GM19239 (cell line): ENCODE measurements around the gene CFL1.
A peak's percentile ranks its signal among the peaks of the same experiment; 100 is the strongest.

ENCODE experiments used
- DNase-seq: peaks from one replicate; pipeline ENCODE4 v3.0.0; 2011; ENCODE audit warnings: low spot score; ENCODE audit not compliant: insufficient read length
- FAIRE-seq: peaks from 2 replicates; lab custom pipeline; 2011; peaks lifted over from hg19 to GRCh38; lab: Jason Lieb, UNC

The CFL1 gene

DNA sequence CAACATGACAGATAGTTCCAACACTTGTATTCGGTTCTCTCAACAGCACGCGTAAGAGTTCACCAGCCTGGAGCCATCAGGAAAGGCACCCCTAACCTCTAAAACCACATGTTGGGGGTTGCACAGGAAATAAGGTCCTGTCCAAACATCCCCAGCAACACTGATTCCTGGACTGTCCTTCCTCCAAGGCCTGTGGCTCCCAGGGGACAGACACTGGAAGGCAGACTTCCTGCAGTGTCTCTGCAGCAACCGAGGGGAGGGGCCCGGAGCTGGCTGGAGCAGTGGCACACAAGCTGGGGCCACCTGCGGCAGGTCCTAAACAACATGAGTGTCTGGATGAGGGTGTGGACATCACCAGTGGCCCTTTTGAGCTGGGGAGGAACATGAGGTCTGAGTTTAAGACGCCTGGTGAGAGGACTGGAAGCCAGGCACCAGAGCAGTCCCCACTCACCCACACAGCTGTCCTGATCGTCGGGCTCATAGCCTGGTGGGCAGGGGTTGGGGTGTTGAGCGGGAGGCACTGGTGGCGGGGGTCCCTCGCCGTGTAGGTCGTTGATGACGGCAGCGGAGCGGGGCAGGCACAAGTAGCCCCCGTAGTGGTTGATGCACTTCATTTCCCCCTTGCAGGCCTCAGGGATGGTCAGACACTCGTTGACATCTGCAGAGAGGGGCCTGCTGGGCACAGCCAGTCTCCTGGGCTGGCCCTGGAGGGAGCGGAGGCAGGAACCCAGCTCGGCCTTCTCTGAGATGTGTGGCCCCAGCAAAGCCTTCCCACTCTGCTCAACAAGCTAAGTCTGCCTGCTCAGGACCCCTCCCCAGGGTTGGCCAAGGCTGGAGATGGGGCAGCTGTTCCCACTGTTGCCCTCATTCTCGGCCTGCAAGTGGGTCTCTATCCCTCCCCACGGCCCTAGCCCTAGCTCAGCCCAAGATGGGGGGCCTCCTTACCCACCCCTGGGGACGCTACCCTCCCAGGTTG, 13.0 kb upstream of the CFL1 start:
- DNase-seq (no peak), FAIRE-seq (no peak)

- FAIRE-seq (no peak), DNase-seq (no peak)
Observed at GRCh38 chr11:65870307-65870658, 12.3 kb upstream of the CFL1 start.

DNA sequence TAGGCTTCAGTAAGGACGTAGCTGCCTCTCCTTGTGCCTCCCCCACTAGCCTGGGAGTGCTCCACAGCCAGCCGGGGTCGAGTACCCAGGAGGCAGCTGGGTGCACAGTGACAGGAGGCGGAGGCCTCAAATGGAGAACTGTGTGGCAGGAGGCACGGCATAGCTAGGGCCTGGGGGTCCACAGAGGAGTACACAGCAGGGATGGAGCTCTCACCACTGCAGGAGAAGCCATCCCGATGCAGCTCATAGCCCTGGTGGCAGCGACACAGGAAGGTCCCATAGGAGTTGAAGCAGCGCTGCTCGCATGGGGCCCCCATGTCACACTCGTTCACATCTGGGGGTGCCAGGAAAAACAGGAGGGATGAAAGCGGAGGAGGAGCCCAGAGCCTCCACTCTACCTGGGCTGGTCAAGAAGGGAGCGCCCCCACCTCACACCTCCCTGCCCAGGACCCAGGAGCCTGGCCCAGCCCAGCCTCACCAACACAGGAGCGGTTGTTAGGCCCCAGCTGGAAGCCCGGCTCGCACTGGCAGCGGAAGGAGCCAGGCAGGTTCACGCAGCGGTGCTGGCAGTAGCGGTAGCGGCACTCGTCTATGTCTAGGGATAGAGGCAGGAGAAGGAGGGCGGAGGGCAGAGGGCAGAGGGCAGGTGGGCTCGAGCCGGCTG, 11.8 kb upstream of the CFL1 start:
- DNase-seq = no peak
- FAIRE-seq = no peak

DNA sequence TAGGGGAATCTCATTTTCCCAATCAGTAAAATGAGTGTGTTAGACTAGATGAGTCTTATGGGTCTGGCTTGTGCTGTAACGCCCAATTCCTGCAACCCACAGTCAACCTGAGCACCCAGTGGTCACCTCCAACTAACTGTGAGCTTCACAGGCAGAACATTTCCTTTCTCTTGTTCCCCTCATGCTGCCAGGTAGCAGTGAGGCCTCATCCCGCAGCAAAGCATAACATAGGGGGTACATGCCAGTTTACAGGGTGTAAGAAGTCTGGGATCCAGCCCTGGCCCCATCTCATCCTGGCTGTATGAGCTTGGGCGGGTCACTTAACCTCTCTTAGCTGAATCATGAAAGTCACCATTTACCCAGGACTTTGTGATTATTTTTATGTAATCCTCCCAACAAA, 10.9 kb upstream of the CFL1 start:
- DNase-seq = no peak
- no peak for FAIRE-seq

GRCh38 chr11:65868076-65868667, 10.2 kb upstream of the CFL1 start:
- no peak for DNase-seq
- FAIRE-seq = no peak

DNA sequence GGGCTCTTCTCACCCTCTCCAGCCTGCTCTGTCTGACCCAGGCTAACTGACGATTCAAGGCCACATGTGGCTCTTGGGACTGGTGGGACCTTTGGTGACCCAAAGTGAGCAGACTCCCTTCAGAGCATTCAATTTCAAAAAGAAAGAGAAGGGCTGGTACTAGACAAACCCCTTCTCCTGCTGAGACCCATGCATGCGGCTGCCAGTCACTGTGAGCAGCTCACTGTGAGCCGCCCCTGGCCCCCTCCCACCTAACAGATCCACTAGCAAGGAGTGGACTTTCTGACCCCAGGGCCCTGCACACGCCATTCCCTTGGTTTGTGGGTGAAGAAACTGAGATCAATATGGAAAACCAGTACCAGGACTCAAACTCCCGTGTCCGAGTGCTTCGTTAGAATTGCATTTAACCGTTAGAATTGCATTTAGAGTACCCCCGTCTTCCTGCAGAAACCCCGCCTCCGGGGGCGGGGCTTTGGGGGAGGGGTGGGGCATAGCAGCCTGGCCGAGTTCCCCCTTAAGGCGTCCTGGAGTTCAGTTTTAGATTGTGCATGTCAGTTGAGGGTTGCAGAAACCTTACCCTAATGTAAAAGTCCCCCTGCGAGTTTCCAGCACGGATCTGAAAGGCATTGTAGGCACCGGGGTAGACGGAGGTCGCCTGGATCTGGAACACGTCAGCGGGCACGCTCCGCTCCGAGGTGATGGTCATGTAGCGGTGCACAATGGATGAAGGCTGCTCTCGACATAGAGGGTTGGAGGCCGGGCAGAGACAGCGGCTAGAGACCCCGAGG, 9.5 kb upstream of the CFL1 start:
- FAIRE-seq (no peak), DNase-seq (no peak)

GRCh38 chr11:65866509-65867283, 8.7 kb upstream of the CFL1 start:
- no peak for FAIRE-seq
- DNase-seq = no peak

GRCh38 chr11:65865550-65866172, 7.7 kb upstream of the CFL1 start:
- no peak for DNase-seq
- FAIRE-seq = no peak

DNA sequence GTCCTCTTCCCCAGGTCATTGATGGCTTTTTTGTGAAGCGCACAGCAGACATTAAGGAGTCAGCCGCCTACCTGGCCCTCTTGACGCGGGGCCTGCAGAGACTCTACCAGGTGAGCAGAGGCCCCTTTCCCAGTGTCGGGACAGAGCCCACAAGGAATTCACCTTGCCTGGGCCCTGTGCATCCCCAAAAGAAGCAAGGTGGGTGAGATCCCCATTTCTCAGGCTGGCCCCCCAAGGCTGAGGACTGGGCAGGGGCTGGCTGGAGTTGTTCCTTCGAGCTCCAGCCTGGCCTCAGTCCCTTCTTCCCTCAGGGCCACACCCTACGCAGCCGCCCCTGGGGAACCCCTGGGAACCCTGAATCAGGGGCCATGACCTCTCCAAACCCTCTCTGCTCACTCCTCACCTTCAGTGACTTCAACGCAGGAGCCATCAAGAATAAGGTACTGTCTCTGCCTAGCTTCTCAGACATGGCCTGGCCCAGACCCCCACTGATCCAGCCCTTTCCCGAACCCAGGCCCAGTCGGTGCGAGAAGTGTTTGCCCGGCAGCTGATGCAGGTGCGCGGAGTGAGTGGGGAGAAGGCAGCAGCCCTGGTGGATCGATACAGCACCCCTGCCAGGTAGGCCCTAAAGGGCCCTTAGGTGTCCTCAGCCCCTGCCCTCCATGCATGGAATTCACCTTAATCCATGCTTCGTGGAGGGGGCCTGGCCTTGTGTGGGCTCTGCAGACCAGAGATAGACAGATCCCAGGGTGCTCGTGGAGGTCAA, 6.9 kb upstream of the CFL1 start:
- FAIRE-seq = no peak

GRCh38 chr11:65863889-65864705, 6.1 kb upstream of the CFL1 start:
- no peak for DNase-seq
- no peak for FAIRE-seq

More for the DNA sequence above, 6.9 kb upstream of the CFL1 start:
- DNase-seq = no peak

GRCh38 chr11:65862941-65863888, 5.2 kb upstream of the CFL1 start:
- DNase-seq = no peak
- no peak for FAIRE-seq

DNA sequence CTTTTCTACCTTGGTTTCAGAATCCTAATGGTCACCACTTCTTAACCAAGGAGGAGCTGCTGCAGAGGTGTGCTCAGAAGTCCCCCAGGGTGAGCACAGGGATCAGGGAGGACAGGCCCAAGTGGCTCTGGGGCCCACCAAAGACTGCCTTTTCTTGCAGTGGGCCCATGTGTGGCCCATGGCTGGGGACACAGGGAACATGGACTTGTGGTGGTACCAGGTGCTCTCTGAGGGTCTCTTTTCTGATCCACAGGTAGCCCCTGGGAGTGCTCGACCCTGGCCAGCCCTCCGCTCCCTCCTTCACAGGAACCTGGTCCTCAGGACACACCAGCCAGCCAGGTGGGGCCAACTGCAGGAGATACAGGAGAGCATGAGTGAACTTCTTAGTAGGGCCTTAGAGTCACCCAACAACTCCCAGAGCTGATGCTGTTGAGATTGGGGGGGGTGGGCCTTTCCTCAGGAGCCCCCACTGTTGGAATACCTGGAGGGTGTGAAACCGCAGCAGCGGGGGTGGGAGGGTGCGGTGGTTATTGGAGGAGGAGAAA, 4.3 kb upstream of the CFL1 start:
- FAIRE-seq = no peak

GRCh38 chr11:65861533-65862183, 3.7 kb upstream of the CFL1 start:
- DNase-seq (no peak), FAIRE-seq (no peak)

More for the DNA sequence above, 4.3 kb upstream of the CFL1 start:
- no peak for DNase-seq

GRCh38 chr11:65861165-65861505, 3.2 kb upstream of the CFL1 start:
- no peak for FAIRE-seq
- no peak for DNase-seq

GRCh38 chr11:65860278-65861164, 2.5 kb upstream of the CFL1 start, which contains the start of gene MUS81:
MUS81 (plus strand) TSS chr11:65860433; CDS start chr11:65860754, 321 bp downstream.
- peak; percentile 92 for FAIRE-seq

More at GRCh38 chr11:65860278-65861164, 2.5 kb upstream of the CFL1 start, which contains the start of gene MUS81:
- DNase-seq = peak; percentile 91
